Aortic smooth muscle cell (primary cell): ENCODE data around the gene VPS29. TPM values are rescaled to one million over a fixed set of nuclear protein-coding genes. Genes with fewer than 3 reads are reported as not detected.

Source experiments
- total RNA-seq: library from RNA; depleted of rRNA; stranded (reverse); fragments of >200 nt; gene quantifications from 2 replicates; pipeline ENCODE4 v1.2.3, GENCODE V29; 2014

The VPS29 gene
- 69.1 and 70.0 TPM in 2 replicates for total RNA-seq

GRCh38 chr12:110501752-110502738 lies at the start of gene VPS29, which contains the start of gene RAD9B:
Gene VPS29, minus strand, starts transcription at chr12:110502111. Its CDS starts 60 bp downstream, at chr12:110502051.
Gene RAD9B, plus strand, starts transcription at chr12:110502331. Its CDS starts 7 bp downstream, at chr12:110502338.

DNA sequence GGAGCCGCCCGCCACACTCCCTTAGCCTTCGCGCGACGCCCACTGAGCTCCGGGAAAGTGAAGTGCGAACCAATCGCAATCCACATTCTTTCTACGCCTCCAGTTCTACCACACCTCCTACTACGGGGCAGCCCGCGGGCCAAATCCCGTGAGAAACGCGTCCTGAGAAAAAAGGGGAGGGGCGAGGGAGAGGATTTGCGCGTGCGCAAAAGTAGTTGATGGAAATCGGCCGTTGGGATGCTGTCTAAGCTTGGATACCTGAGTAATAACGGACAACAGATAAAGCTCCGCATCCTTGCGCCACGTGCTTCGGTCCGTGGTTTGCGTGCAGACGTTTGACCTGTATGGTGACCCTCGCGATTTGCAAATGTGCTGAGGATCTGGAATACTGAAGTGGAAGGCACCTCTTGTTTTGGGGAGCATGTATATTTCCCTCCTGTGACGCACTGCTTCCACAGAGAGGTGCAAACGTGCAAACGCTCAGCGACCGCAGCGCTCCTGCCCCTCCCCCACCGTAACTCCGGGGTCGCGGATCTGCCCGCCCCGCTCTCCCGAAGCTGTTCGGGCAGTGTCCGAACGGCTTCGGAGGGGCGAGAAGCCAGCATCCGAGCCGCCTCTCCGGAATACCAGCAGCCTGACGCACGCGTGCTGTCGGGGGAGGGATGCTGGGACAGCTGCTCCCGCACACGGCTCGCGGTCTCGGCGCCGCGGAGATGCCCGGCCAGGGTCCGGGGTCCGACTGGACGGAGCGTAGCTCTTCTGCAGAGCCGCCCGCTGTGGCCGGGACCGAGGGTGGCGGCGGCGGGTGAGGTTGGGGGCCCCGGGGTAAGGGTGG lies 33.5 kb downstream of the VPS29 start, which contains the start of the genes FAM216A and GPN3:
TSS of gene FAM216A (plus strand) at position 632 of the 835 bp plus-strand sequence. CDS start at position 663, 31 bp downstream.
TSS of gene GPN3 (minus strand) at position 44 of the 835 bp plus-strand sequence. CDS start 54 bp downstream, outside the sequence.

DNA sequence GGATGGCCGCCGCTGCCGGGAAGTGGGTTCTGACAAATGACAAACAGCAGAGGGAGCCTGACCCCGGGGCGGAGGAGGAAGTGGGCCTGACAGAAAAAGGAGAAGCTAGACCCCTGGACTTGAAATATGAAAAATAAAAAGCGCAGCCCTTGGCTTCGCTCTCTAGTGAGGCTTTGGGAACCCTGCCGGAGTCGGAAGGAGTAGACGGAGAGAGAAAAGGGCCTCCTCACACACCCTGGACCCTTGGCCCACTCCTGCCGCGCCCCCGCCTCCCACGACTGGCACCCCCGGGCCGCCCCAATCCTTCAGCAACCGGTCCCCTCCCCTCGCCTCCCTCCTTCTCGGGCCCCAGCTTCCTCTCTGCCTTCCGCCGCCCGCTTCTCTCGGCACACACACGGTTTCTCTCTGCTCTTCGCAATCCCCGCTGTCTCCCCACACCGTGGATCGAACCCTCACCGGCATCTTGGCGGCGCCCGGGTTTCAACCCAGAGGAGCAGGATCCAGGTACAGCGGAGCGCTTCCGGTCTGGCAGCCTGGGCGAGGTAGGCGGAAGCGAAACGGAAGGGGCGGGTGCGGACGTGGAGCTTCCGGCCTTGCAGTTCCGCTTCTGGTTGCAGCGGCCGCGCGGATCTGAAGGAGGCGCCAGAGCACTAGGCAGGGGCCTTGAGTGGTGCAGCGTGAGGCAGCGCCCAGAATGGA lies 52.0 kb downstream of the VPS29 start, which contains the start of gene ARPC3:
TSS of gene ARPC3 (minus strand) at position 539 of the 699 bp plus-strand sequence. CDS start at position 462, 77 bp downstream.

Other genes starting within 250 kb of the VPS29 start
- gene ATP2A2, start 220.9 kb downstream of the VPS29 start, total RNA-seq, result 141 and 150 TPM in 2 replicates
- gene ANAPC7, start 98.4 kb downstream of the VPS29 start, total RNA-seq, result 48.6 and 53.5 TPM in 2 replicates
- 204 and 243 TPM in 2 replicates for gene ARPC3, start 51.8 kb downstream of the VPS29 start, total RNA-seq
- gene GPN3, start 33.9 kb downstream of the VPS29 start, total RNA-seq, result 13.8 and 17.6 TPM in 2 replicates
- gene FAM216A, start 33.3 kb downstream of the VPS29 start, total RNA-seq, result 10.9 and 15.7 TPM in 2 replicates
- 0.56 and 1.2 TPM in 2 replicates for gene RAD9B, start 220 bp upstream of the VPS29 start, total RNA-seq
- 5.6 and 7.0 TPM in 2 replicates for gene PPTC7, start 81.2 kb upstream of the VPS29 start, total RNA-seq
- 26.4 and 29.3 TPM in 2 replicates for gene TCTN1, start 112.0 kb upstream of the VPS29 start, total RNA-seq
- gene HVCN1, start 187.0 kb upstream of the VPS29 start, total RNA-seq, result 1.7 and 2.3 TPM in 2 replicates
- 73.2 and 74.9 TPM in 2 replicates for gene PPP1CC, start 240.8 kb upstream of the VPS29 start, total RNA-seq